ENCODE data around the gene DLGAP1. TPM values are rescaled to one million over a fixed set of nuclear protein-coding genes. Genes with fewer than 3 reads are reported as not detected.

The DLGAP1 gene
- total and polyA plus RNA-seq, 2 experiments from 2014 or later: 0.13 to 0.22 TPM

DNA sequence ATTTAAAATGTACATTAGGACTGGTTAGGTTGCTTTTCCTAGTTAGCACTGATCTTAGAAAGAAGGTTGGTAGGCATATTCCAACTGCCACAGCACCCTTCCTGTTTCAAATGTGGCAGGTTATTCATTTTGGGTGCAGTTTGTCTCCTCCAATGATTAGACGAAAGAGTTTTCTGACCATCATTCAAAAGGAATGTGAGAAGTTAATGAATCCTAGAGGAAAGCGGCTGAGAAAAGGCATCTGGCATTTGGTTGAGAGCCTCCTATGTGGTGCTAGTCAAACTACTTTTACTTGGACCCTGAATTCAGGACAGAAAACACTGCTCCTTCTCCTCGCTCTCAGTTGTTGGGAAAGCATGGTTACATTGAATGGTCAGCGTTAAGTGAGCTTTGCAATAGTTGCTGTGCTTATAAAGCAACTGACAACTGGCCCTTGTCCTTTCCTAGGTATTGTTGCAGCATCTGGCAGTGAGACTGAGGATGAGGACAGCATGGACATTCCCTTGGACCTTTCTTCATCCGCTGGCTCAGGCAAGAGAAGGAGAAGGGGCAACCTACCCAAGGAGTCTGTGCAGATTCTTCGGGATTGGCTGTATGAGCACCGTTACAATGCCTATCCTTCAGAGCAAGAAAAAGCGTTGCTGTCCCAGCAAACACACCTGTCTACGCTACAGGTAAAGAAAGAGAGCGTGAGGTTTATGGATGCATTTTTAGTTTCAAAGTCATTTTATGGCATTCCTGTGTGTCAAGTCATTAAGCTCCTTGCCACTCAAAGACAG, 999.0 kb downstream of the DLGAP1 start:
- H3K27ac ChIP-seq: peak overlapping the region; percentile 100
- peaks cover 39% of the 10 kb centered on the region for H3K36me3 ChIP-seq (ENCODE audit: low read depth)
- H3K9me3 ChIP-seq (ENCODE audit: low read depth): no peaks in the 10 kb centered on the region
- no peak for TF ChIP-seq EZH2 (IDR thresholded peaks at IDR 0.05; ENCODE audit: insufficient read depth, poor library complexity, severe bottlenecking)
- H2AFZ ChIP-seq: no peak overlapping the region
- in situ Hi-C loops (cut with MboI): loop anchor here (10.0 kb wide), 1 partner anchor 209 kb away; no protein-coding TSS in a partner anchor
- peak overlapping the region; percentile 89 for H3K4me2 ChIP-seq (ENCODE audit: unreplicated experiment)
- peak; percentile 72 for DNase-seq
- peak overlapping the region; percentile 99 for H3K9ac ChIP-seq
- no peaks in the 10 kb centered on the region for H3K9me2 ChIP-seq (ENCODE audit: insufficient read depth)
- peaks cover 92% of the 10 kb centered on the region for H3K79me2 ChIP-seq (ENCODE audit: insufficient read depth)
- WGBS, 2 experiments (ENCODE audit: low coverage in 1 of 2, low lambda C conversion rate in 2 of 2, missing lambda C conversion rate in 2 of 2): 75 to 77% methylated on average over 10 of the region's 10 CpGs
- H3K4me3 ChIP-seq: peak overlapping the region; percentile 98
- no peaks in the 10 kb centered on the region for H4K20me1 ChIP-seq (ENCODE audit: insufficient read depth)
- peaks cover 48% of the 10 kb centered on the region for H3K4me1 ChIP-seq (ENCODE audit: insufficient read depth)
- H3F3A ChIP-seq (ENCODE audit: insufficient read depth): peaks cover 78% of the 10 kb centered on the region
- no peaks in the 10 kb centered on the region for H3K27me3 ChIP-seq (replicated peaks; ENCODE audit: insufficient read depth)

- Histone ChIP-seq H3K9me3 (ENCODE audit: low read depth) (no peaks in the 10 kb centered on the region), H3K4me3 (peak overlapping the region; percentile 98), H3F3A (ENCODE audit: insufficient read depth) (peaks cover 72% of the 10 kb centered on the region), H2AFZ (no peak overlapping the region), H3K79me2 (ENCODE audit: insufficient read depth) (peaks cover 89% of the 10 kb centered on the region), H3K4me1 (ENCODE audit: insufficient read depth) (peaks cover 48% of the 10 kb centered on the region), H3K27ac (peak overlapping the region; percentile 100), H3K9me2 (ENCODE audit: insufficient read depth) (no peaks in the 10 kb centered on the region), H3K4me2 (ENCODE audit: unreplicated experiment) (peak overlapping the region; percentile 89), H3K9ac (peak overlapping the region; percentile 99), H3K36me3 (ENCODE audit: low read depth) (peaks cover 31% of the 10 kb centered on the region), H3K27me3 (replicated peaks; ENCODE audit: insufficient read depth) (no peaks in the 10 kb centered on the region), H4K20me1 (ENCODE audit: insufficient read depth) (no peaks in the 10 kb centered on the region)
- TF ChIP-seq EZH2phosphoT487 (IDR thresholded peaks at IDR 0.05; ENCODE audit: insufficient read depth, low read depth): no peak
- TF ChIP-seq EZH2 (IDR thresholded peaks at IDR 0.05; ENCODE audit: insufficient read depth, poor library complexity, severe bottlenecking): no peak
- in situ Hi-C loops (cut with MboI): loop anchor here (10.0 kb wide), 1 partner anchor 210 kb away; no protein-coding TSS in a partner anchor
- DNase-seq: no peak
- 33% methylated on average over 3 of the region's 3 CpGs for WGBS, 2 experiments (ENCODE audit: low coverage in 1 of 2, low lambda C conversion rate in 2 of 2, missing lambda C conversion rate in 2 of 2)
Measured at GRCh38 chr18:3455090-3455635, 999.9 kb downstream of the DLGAP1 start.

DNA sequence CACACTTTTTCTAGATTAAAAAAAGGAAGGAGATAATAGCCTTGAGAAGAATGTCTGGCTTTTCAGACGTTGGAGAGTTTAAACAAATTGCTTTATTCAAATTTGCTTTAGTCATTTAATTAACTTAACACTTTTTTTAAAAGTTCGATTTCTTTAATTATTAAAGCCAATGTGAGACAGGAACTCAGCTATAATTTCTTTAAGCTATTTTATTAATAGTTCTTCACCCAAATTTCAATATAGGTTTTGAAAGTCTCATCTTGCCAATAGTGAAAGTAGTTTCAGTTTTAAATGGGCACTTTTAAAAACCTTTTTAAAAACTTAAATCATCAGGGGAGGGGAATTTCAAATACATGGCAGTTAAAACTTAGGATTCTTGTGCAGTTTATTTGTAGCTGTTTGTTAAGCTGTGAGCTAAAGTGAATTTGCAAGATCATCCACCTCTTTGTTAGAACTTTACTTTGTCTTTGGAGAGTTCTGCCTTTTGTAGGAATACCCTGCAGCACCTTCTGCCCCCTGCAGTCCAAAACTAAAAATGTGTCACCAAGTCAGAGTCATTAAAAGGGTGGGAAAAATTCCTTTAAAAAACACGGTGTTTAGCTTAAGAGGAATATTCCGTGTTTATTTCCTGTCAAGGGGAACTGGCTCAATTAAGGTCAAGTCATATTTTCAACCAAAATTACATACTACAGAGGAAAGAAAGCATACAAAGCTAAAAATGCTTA, 1000.6 kb downstream of the DLGAP1 start:
- no peaks in the 10 kb centered on the region for H3K9me2 ChIP-seq (ENCODE audit: insufficient read depth)
- H3K4me3 ChIP-seq: peak overlapping the region; percentile 98
- H4K20me1 ChIP-seq (ENCODE audit: insufficient read depth): no peaks in the 10 kb centered on the region
- H3K9me3 ChIP-seq (ENCODE audit: low read depth): no peaks in the 10 kb centered on the region
- no peak overlapping the region for H2AFZ ChIP-seq
- H3F3A ChIP-seq (ENCODE audit: insufficient read depth): peaks cover 68% of the 10 kb centered on the region
- peak overlapping the region; percentile 100 for H3K27ac ChIP-seq
- peaks cover 31% of the 10 kb centered on the region for H3K36me3 ChIP-seq (ENCODE audit: low read depth)
- TF ChIP-seq EZH2phosphoT487 (IDR thresholded peaks at IDR 0.05; ENCODE audit: insufficient read depth, low read depth): no peak
- no peak for TF ChIP-seq EZH2 (IDR thresholded peaks at IDR 0.05; ENCODE audit: insufficient read depth, poor library complexity, severe bottlenecking)
- H3K4me2 ChIP-seq (ENCODE audit: unreplicated experiment): peak overlapping the region; percentile 89
- H3K4me1 ChIP-seq (ENCODE audit: insufficient read depth): peaks cover 44% of the 10 kb centered on the region
- in situ Hi-C loops (cut with MboI): loop anchor here (10.0 kb wide), 1 partner anchor 210 kb away; no protein-coding TSS in a partner anchor
- H3K79me2 ChIP-seq (ENCODE audit: insufficient read depth): peaks cover 85% of the 10 kb centered on the region
- peak; percentile 73 for DNase-seq
- peak overlapping the region; percentile 99 for H3K9ac ChIP-seq
- WGBS, 2 experiments (ENCODE audit: low coverage in 1 of 2, low lambda C conversion rate in 2 of 2, missing lambda C conversion rate in 2 of 2): 1% methylated on average over 4 of the region's 4 CpGs
- no peaks in the 10 kb centered on the region for H3K27me3 ChIP-seq (replicated peaks; ENCODE audit: insufficient read depth)
